ENCODE results near the gene SLC6A3. TPM values are rescaled to one million over a fixed set of nuclear protein-coding genes. Genes with fewer than 3 reads are reported as not detected.

SLC6A3 gene
- total RNA-seq, 5 donors from 2014 or later (not counting 1 experiment from before 2014, with no cell fraction given), result 0.22 TPM; not detected in 4

- H3K36me3 ChIP-seq (ENCODE audit: control insufficient read depth in 2 of 2, extremely low read depth in 1 of 2, insufficient read depth in 1 of 2, low read length in 1 of 2), result peaks cover 29 to 58% of the 10 kb centered on the region in 2 donors
- H3K4me3 ChIP-seq (ENCODE audit: control insufficient read depth in 1 of 2, extremely low read depth in 1 of 2, low read length in 1 of 2), result no peak overlapping the region
- no peaks in the 10 kb centered on the region for H3K27me3 Mint-ChIP-seq
- CTCF ChIA-PET, result no interaction called here
- DNase-seq (peak in 1 of 35 experiments; percentile 19), ATAC-seq (replicated peaks in 1 of 4) (no peak)
- POLR2A ChIA-PET, result no interaction called here
- no peaks in the 10 kb centered on the region for H3K9me3 ChIP-seq
- H3K4me1 Mint-ChIP-seq, result no peaks in the 10 kb centered on the region
- H3K27ac ChIP-seq (ENCODE audit: low read length), result no peak overlapping the region
- no peak overlapping the region for H3K27ac Mint-ChIP-seq
- H3K4me1 ChIP-seq (ENCODE audit: control insufficient read depth in 1 of 2, extremely low read depth in 1 of 2, insufficient read depth in 2 of 2, low read length in 2 of 2), result no peaks in the 10 kb centered on the region
- H3K9me3 Mint-ChIP-seq, result no peaks in the 10 kb centered on the region
- WGBS (ENCODE audit: insufficient coverage), result 85% methylated on average over 3 of the region's 8 CpGs
- no peaks in the 10 kb centered on the region for H3K27me3 ChIP-seq (replicated peaks in 1 of 2; ENCODE audit: control insufficient read depth in 2 of 2, extremely low read depth in 1 of 2, insufficient read depth in 2 of 2, low read length in 1 of 2)
- no peak overlapping the region for H3K4me3 Mint-ChIP-seq
- peaks cover 28% of the 10 kb centered on the region for H3K36me3 Mint-ChIP-seq
Observed at GRCh38 chr5:1471240-1471853, 26.1 kb upstream of the SLC6A3 start.

GRCh38 chr5:1470762-1471211 lies 25.5 kb upstream of the SLC6A3 start:
- no peak overlapping the region for H3K4me3 ChIP-seq (ENCODE audit: control insufficient read depth in 1 of 2, extremely low read depth in 1 of 2, low read length in 1 of 2)
- Mint-ChIP-seq H3K9me3 (no peaks in the 10 kb centered on the region), H3K36me3 (peaks cover 34% of the 10 kb centered on the region), H3K4me3 (no peak overlapping the region), H3K27ac (no peak overlapping the region), H3K4me1 (no peaks in the 10 kb centered on the region), H3K27me3 (no peaks in the 10 kb centered on the region)
- WGBS (ENCODE audit: insufficient coverage), result 94% methylated on average over 5 of the region's 18 CpGs
- POLR2A ChIA-PET, result no interaction called here
- no peak overlapping the region for H3K27ac ChIP-seq (ENCODE audit: low read length)
- H3K4me1 ChIP-seq (ENCODE audit: control insufficient read depth in 1 of 2, extremely low read depth in 1 of 2, insufficient read depth in 2 of 2, low read length in 2 of 2), result no peaks in the 10 kb centered on the region
- no peaks in the 10 kb centered on the region for H3K27me3 ChIP-seq (replicated peaks in 1 of 2; ENCODE audit: control insufficient read depth in 2 of 2, extremely low read depth in 1 of 2, insufficient read depth in 2 of 2, low read length in 1 of 2)
- peaks cover 23 to 57% of the 10 kb centered on the region in 2 donors for H3K36me3 ChIP-seq (ENCODE audit: control insufficient read depth in 2 of 2, extremely low read depth in 1 of 2, insufficient read depth in 1 of 2, low read length in 1 of 2)
- ATAC-seq (replicated peaks in 1 of 4) (no peak), DNase-seq (peak in 1 of 35 experiments; percentile 3)
- CTCF ChIA-PET, result interaction anchor here in 1 of 2 donors (0.6 kb wide), 1 partner anchor 30 kb away, joined by 3 read pairs; no protein-coding TSS in a partner anchor
- H3K9me3 ChIP-seq, result no peaks in the 10 kb centered on the region

DNA sequence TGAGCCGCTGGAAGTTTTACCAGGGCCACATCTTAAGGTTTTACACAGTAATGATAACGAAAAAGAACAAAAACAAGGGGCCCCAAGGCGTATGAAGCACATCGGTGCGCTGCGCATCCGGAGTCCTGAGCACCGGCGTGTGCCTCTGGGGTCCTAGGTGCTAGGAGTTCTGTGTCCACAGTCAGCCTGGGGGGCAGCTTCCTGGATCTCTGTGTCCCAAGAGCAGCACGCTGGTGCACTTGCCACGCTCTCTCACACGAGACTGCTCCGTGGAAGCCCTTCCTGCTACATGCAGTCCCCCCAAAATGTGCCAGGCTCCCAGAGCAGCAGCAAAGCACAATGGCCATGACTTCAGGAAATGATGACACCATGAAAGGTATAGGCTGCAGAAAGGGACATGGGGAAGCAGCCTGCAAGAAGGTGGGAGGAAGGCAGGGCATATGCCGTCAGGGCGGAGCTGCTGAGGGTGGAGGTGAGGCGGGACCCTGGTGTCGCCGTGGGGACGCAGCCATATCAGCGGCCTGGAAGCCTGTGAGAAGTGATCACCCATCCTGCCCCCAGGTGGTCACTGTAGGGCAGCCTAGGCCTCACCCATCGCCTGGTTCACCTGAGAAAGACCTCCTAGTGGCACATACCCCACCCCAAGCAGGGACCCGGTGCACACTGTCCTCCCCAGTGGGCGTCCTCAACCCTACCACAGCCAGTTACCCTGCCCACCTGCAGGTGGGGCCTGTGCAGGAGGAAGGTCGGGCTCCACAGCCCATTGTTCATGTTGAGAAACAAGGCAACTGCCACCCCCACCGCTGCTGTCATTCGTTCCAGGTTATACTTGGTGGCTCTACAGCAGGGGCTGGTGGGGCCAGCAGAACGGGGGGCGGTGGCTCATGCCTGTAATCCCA lies 23.6 kb upstream of the SLC6A3 start:
- no peak overlapping the region for H3K27ac Mint-ChIP-seq
- H3K9me3 ChIP-seq, result no peaks in the 10 kb centered on the region
- DNase-seq (peak in 1 of 35 experiments; percentile 21), ATAC-seq (replicated peaks in 1 of 4) (peak in 1 of 4 experiments; percentile 9)
- no peak overlapping the region for H3K27ac ChIP-seq (ENCODE audit: low read length)
- H3K27me3 Mint-ChIP-seq, result no peaks in the 10 kb centered on the region
- H3K27me3 ChIP-seq (replicated peaks in 1 of 2; ENCODE audit: control insufficient read depth in 2 of 2, extremely low read depth in 1 of 2, insufficient read depth in 2 of 2, low read length in 1 of 2), result no peaks in the 10 kb centered on the region
- no peaks in the 10 kb centered on the region for H3K9me3 Mint-ChIP-seq
- 94% methylated on average over 27 of the region's 28 CpGs for WGBS (ENCODE audit: insufficient coverage)
- ChIA-PET POLR2A (no interaction called here), CTCF (no interaction called here)
- no peak overlapping the region for H3K4me3 ChIP-seq (ENCODE audit: control insufficient read depth in 1 of 2, extremely low read depth in 1 of 2, low read length in 1 of 2)
- peaks cover 39% of the 10 kb centered on the region for H3K36me3 Mint-ChIP-seq
- peaks cover 21 to 46% of the 10 kb centered on the region in 2 donors for H3K36me3 ChIP-seq (ENCODE audit: control insufficient read depth in 2 of 2, extremely low read depth in 1 of 2, insufficient read depth in 1 of 2, low read length in 1 of 2)
- no peaks in the 10 kb centered on the region for H3K4me1 ChIP-seq (ENCODE audit: control insufficient read depth in 1 of 2, extremely low read depth in 1 of 2, insufficient read depth in 2 of 2, low read length in 2 of 2)
- no peaks in the 10 kb centered on the region for H3K4me1 Mint-ChIP-seq
- H3K4me3 Mint-ChIP-seq, result no peak overlapping the region

DNA sequence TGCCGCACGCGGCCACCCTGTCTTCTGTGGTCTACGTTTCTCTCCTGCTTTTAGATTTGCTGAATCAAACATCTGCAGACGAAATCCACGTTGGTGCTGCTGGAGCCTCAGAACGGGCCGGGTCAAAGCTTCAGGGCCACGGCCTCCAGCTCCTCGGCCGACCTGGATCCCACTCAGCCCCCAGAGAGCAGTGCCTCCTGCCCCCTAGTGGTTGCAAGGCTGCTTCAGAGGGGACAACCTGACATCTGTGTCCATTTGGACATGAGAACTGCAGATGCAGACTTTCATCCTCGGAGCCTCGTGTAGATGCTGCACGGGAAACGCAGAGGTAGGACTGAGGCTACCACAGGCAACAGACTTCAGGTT lies 23.0 kb upstream of the SLC6A3 start:
- Histone ChIP-seq H3K9me3 (no peaks in the 10 kb centered on the region), H3K4me3 (ENCODE audit: control insufficient read depth in 1 of 2, extremely low read depth in 1 of 2, low read length in 1 of 2) (no peak overlapping the region), H3K36me3 (ENCODE audit: control insufficient read depth in 2 of 2, extremely low read depth in 1 of 2, insufficient read depth in 1 of 2, low read length in 1 of 2) (peaks cover 22 to 46% of the 10 kb centered on the region in 2 donors), H3K27ac (ENCODE audit: low read length) (no peak overlapping the region), H3K4me1 (ENCODE audit: control insufficient read depth in 1 of 2, extremely low read depth in 1 of 2, insufficient read depth in 2 of 2, low read length in 2 of 2) (no peaks in the 10 kb centered on the region), H3K27me3 (replicated peaks in 1 of 2; ENCODE audit: control insufficient read depth in 2 of 2, extremely low read depth in 1 of 2, insufficient read depth in 2 of 2, low read length in 1 of 2) (no peaks in the 10 kb centered on the region)
- Mint-ChIP-seq H3K27ac (peak overlapping the region in 1 of 2 donors; percentile 31), H3K36me3 (peaks cover 40% of the 10 kb centered on the region), H3K4me3 (no peak overlapping the region), H3K27me3 (no peaks in the 10 kb centered on the region), H3K4me1 (no peaks in the 10 kb centered on the region), H3K9me3 (no peaks in the 10 kb centered on the region)
- ATAC-seq (replicated peaks in 1 of 4) (no peak), DNase-seq (peak in 6 of 35 experiments; percentile 22 to 48 (median 31))
- ChIA-PET CTCF (no interaction called here), POLR2A (no interaction called here)
- 90% methylated on average over 15 of the region's 15 CpGs for WGBS (ENCODE audit: insufficient coverage)

DNA sequence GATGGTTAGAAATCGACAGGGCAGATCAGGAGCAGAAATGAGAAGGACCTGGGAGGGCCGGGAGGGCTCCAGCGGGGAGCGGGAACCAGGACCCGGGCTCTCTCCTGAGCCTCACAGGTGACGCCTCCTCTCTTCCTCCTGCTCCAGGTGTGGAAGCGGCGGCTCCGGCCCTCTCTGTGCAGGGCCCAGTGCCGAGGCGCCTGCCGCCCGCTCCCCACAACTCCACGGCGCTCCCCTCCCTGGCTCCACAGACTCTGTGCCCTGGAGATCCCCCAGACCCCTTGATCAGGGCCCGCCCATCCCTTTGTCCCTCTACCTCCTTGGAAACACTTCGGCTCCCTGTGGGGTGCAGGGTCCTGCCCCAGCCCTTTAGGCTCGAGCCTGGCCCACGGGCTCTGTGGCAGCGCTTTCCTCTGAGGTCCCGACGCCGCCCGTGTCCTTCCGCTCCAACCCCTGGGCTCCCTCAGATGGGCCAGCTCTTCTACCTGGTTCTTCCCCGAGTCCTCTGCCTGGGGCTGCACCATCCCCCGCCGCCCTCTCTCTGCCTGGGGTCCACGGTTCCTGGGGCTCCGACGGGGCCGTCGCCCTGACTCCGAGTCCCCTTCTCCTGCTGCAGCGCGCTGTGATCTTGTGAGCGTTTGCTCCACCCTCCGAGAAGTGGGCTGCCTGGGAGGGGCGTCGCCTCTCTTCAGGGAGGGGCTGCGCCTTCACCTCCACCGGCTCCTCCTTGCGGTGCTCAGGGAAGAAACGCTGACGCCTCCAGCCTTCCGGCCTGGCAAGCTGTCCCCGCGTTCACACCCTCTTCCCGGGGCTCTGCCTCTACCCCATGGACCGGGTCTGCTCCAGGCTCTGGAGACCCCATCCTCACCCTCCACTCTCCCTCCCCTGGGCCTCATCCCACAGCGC lies 22.4 kb upstream of the SLC6A3 start:
- Histone ChIP-seq H3K36me3 (ENCODE audit: control insufficient read depth in 2 of 2, extremely low read depth in 1 of 2, insufficient read depth in 1 of 2, low read length in 1 of 2) (peaks cover 18 to 46% of the 10 kb centered on the region in 2 donors), H3K27me3 (replicated peaks in 1 of 2; ENCODE audit: control insufficient read depth in 2 of 2, extremely low read depth in 1 of 2, insufficient read depth in 2 of 2, low read length in 1 of 2) (no peaks in the 10 kb centered on the region), H3K9me3 (no peaks in the 10 kb centered on the region), H3K4me1 (ENCODE audit: control insufficient read depth in 1 of 2, extremely low read depth in 1 of 2, insufficient read depth in 2 of 2, low read length in 2 of 2) (no peaks in the 10 kb centered on the region), H3K27ac (ENCODE audit: low read length) (no peak overlapping the region), H3K4me3 (ENCODE audit: control insufficient read depth in 1 of 2, extremely low read depth in 1 of 2, low read length in 1 of 2) (no peak overlapping the region)
- DNase-seq (peak in 1 of 35 experiments; percentile 21), ATAC-seq (replicated peaks in 1 of 4) (no peak)
- Mint-ChIP-seq H3K27ac (no peak overlapping the region), H3K36me3 (peaks cover 42% of the 10 kb centered on the region), H3K4me1 (no peaks in the 10 kb centered on the region), H3K27me3 (no peaks in the 10 kb centered on the region), H3K4me3 (no peak overlapping the region), H3K9me3 (no peaks in the 10 kb centered on the region)
- CTCF ChIA-PET, result no interaction called here
- POLR2A ChIA-PET, result no interaction called here
- 97% methylated on average over 40 of the region's 51 CpGs for WGBS (ENCODE audit: insufficient coverage)

DNA sequence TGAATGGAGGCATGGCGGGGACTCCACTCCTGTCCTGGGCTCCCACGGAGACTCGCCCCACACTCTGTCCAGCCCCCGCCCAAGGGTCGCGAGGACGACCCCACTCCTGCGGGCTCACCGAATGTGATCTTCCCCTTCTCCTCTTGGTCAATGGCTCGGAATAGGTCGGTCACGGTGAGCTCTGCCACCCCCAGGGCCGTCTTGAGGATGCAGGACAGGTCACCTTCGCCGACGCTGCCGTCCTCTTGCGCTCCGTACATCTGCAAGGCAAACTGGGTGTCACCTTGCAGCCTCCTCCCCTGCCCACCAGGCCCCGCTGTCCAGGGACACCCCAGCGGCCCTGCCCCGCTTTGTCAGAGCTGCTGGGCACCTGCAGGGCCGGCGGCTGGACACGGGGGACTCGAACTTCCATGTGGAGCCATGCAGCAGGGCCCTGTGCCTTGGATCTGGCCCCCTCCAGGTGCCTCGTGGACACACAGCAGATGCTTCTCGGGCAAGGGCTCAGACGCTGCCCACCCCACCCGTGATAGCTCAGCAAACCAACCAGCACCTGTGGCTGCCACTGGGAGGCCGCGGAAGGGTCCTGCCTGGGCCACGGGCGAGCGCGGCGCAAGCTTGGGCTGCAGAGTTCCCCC lies 21.5 kb upstream of the SLC6A3 start:
- no peak overlapping the region for H3K27ac ChIP-seq (ENCODE audit: low read length)
- CTCF ChIA-PET, result no interaction called here
- H3K4me3 ChIP-seq (ENCODE audit: control insufficient read depth in 1 of 2, extremely low read depth in 1 of 2, low read length in 1 of 2), result no peak overlapping the region
- H3K27ac Mint-ChIP-seq, result no peak overlapping the region
- H3K4me3 Mint-ChIP-seq, result no peak overlapping the region
- H3K4me1 Mint-ChIP-seq, result no peaks in the 10 kb centered on the region
- H3K9me3 ChIP-seq, result no peaks in the 10 kb centered on the region
- WGBS (ENCODE audit: insufficient coverage), result 97% methylated on average over 37 of the region's 37 CpGs
- no peaks in the 10 kb centered on the region for H3K9me3 Mint-ChIP-seq
- DNase-seq, result peak in 1 of 35 experiments; percentile 16
- H3K4me1 ChIP-seq (ENCODE audit: control insufficient read depth in 1 of 2, extremely low read depth in 1 of 2, insufficient read depth in 2 of 2, low read length in 2 of 2), result no peaks in the 10 kb centered on the region
- POLR2A ChIA-PET, result no interaction called here
- peaks cover 41% of the 10 kb centered on the region for H3K36me3 Mint-ChIP-seq
- H3K27me3 Mint-ChIP-seq, result no peaks in the 10 kb centered on the region
- H3K27me3 ChIP-seq (replicated peaks in 1 of 2; ENCODE audit: control insufficient read depth in 2 of 2, extremely low read depth in 1 of 2, insufficient read depth in 2 of 2, low read length in 1 of 2), result no peaks in the 10 kb centered on the region
- ATAC-seq (replicated peaks in 1 of 4), result no peak
- peaks cover 18 to 52% of the 10 kb centered on the region in 2 donors for H3K36me3 ChIP-seq (ENCODE audit: control insufficient read depth in 2 of 2, extremely low read depth in 1 of 2, insufficient read depth in 1 of 2, low read length in 1 of 2)
